ENCODE data around the gene PSTK. TPM values are rescaled to one million over a fixed set of nuclear protein-coding genes. Genes with fewer than 3 reads are reported as not detected.
A peak's percentile ranks its signal among the peaks of the same experiment; 100 is the strongest.

PSTK gene
- total and polyA plus RNA-seq, 9 of the 15 experiments (the other 6 are each of a cell fraction or from before 2014, with no cell fraction given), result 13.2 to 49.7 (median 18.9) TPM

- peak; percentile 99 for TF ChIP-seq TFAP4 (CRISPR knock-in tag; IDR thresholded peaks at IDR 0.05; ENCODE audit: borderline replicate concordance)
- TF ChIP-seq CBX1 (IDR thresholded peaks at IDR 0.05; ENCODE audit: low read depth), result peak; percentile 62; the same call in 1 of the 2 replicates
- no peak for TF ChIP-seq NR2F6 (CRISPR knock-in tag; IDR thresholded peaks at IDR 0.05)
- TF ChIP-seq NFRKB (IDR thresholded peaks at IDR 0.05; ENCODE audit: low read depth), result peak; percentile 88
- TF ChIP-seq BCLAF1 (IDR thresholded peaks at IDR 0.05; ENCODE audit: borderline replicate concordance in 1 of 2, control insufficient read depth in 1 of 2, low read depth in 2 of 2, low read length in 1 of 2), result peak in 1 of 2 experiments; percentile 61; a peak in 1 of 4 replicates
- peak; percentile 68; the same call in 1 of the 2 replicates for TF ChIP-seq ETV5 (CRISPR knock-in tag; IDR thresholded peaks at IDR 0.05; ENCODE audit: low read depth)
- peak; percentile 59; the same call in 1 of the 2 replicates for TF ChIP-seq CHAMP1 (IDR thresholded peaks at IDR 0.05)
- no peak for TF ChIP-seq ZNF280A (IDR thresholded peaks at IDR 0.05; ENCODE audit: low read depth, partially characterized antibody)
- TF ChIP-seq NUFIP1 (IDR thresholded peaks at IDR 0.05; ENCODE audit: partially characterized antibody), result no peak
- peak; percentile 36; the same call in 1 of the 2 replicates for TF ChIP-seq PKNOX1 (IDR thresholded peaks at IDR 0.05)
- no peak for TF ChIP-seq RFX7 (CRISPR knock-in tag; IDR thresholded peaks at IDR 0.05)
- TF ChIP-seq EP300 (IDR thresholded peaks at IDR 0.05; ENCODE audit: low read length), result peak; percentile 18; the same call in 1 of the 2 replicates
- TF ChIP-seq TEAD4 (IDR thresholded peaks at IDR 0.05; ENCODE audit: low read length), result peak; percentile 29; the same call in 1 of the 2 replicates
- TF ChIP-seq TEAD4 (CRISPR knock-in tag; IDR thresholded peaks at IDR 0.05; ENCODE audit: borderline replicate concordance), result no peak
- TF ChIP-seq, protein P1, sequence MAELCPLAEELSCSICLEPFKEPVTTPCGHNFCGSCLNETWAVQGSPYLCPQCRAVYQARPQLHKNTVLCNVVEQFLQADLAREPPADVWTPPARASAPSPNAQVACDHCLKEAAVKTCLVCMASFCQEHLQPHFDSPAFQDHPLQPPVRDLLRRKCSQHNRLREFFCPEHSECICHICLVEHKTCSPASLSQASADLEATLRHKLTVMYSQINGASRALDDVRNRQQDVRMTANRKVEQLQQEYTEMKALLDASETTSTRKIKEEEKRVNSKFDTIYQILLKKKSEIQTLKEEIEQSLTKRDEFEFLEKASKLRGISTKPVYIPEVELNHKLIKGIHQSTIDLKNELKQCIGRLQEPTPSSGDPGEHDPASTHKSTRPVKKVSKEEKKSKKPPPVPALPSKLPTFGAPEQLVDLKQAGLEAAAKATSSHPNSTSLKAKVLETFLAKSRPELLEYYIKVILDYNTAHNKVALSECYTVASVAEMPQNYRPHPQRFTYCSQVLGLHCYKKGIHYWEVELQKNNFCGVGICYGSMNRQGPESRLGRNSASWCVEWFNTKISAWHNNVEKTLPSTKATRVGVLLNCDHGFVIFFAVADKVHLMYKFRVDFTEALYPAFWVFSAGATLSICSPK (IDR thresholded peaks at IDR 0.05; ENCODE audit: borderline replicate concordance), result no peak
These were observed 26.1 kb upstream of the PSTK start, which contains the start of gene C10orf88 (continued) for GRCh38 chr10:122953902-122954730.

All from K562 (cell line).